ENCODE measurements around the gene LCA5.

GRCh38 chr6:79586548-79586947, 49.3 kb upstream of the LCA5 start:
- TF ChIP-seq EZH2phosphoT487 (IDR thresholded peaks at IDR 0.05; ENCODE audit: insufficient read depth, low read depth) (no peak), EZH2 (IDR thresholded peaks at IDR 0.05; ENCODE audit: insufficient read depth, poor library complexity, severe bottlenecking) (no peak)
